Testis (tissue), 3 donors: ENCODE results near the gene DCHS2. TPM values are rescaled to one million over a fixed set of nuclear protein-coding genes. Genes with fewer than 3 reads are reported as not detected.

Experiments used
- DNase-seq: peaks from one replicate; pipeline ENCODE4 v3.0.0-alpha.2; 2019
- H3K27ac ChIP-seq, 2 donors: fragments of 200-600 bp; sonication (generic); one replicate each; pipeline ENCODE4 v1.5.1; 2019
- H3K27me3 ChIP-seq: fragments of 200-600 bp; sonication (generic); one replicate; pipeline ENCODE4 v1.5.1; 2019
- H3K36me3 ChIP-seq: fragments of 200-600 bp; sonication (generic); one replicate; pipeline ENCODE4 v1.5.1; 2017; ENCODE audit warnings: low read depth; ENCODE audit errors: missing control alignments
- H3K4me1 ChIP-seq: fragments of 200-600 bp; sonication (generic); one replicate; pipeline ENCODE4 v1.5.1; 2019
- H3K4me3 ChIP-seq, 2 donors: fragments of 200-600 bp; sonication (generic); one replicate each; pipeline ENCODE4 v1.5.1; 2017 to 2019
- H3K9me3 ChIP-seq: fragments of 200-600 bp; sonication (generic); one replicate; pipeline ENCODE4 v1.5.1; 2017
- CTCF ChIP-seq, 3 experiments: fragments of 450-650 bp in 2 of 3; fragments of 200-600 bp in 1 of 3; sonication (generic) in 1 of 3; IDR thresholded peaks; one replicate each; pipeline ENCODE4 v1.5.1; 2016 to 2019; ENCODE audit warnings: antibody characterized with exemption in 3 of 3, mild to moderate bottlenecking in 2 of 3, moderate library complexity in 1 of 3
- POLR2A ChIP-seq: fragments of 450-650 bp; IDR thresholded peaks from one replicate; pipeline ENCODE4 v1.6.1; 2017; ENCODE audit warnings: antibody characterized with exemption, mild to moderate bottlenecking, moderate library complexity
- WGBS, 2 donors: methylation state at CpG; one replicate each; pipeline ENCODE4 v1.1.5; 2018; 5-methylcytosine and 5-hydroxymethylcytosine counted together
- intact Hi-C: fragments of 100-400 bp; cut with DNase I; formaldehyde crosslinking; loops from one replicate; pipeline ENCODE4 v1.15.1; 2023; ENCODE audit warnings: low total_unique reads
- polyA plus RNA-seq: library from polyadenylated mRNA; stranded (reverse); fragments of 350-450 nt; fragmentation: Illumina TruSeq; extraction: RNeasy Lipid Tissue Mini Kit (QIAGEN cat#74804); gene quantifications from one replicate; pipeline ENCODE4 v1.2.3, GENCODE V29; 2014; ENCODE audit warnings: low read depth, low replicate concordance; ENCODE audit not compliant: insufficient read depth
- total RNA-seq, 2 donors: library from RNA; depleted of rRNA; stranded (reverse); fragments of >200 nt; gene quantifications; one replicate each; pipeline ENCODE4 v1.2.3, GENCODE V29; 2016

DCHS2 gene
- total and polyA plus RNA-seq, 3 donors from 2014 or later = 2.4 to 6.5 (median 4.7) TPM

DNA sequence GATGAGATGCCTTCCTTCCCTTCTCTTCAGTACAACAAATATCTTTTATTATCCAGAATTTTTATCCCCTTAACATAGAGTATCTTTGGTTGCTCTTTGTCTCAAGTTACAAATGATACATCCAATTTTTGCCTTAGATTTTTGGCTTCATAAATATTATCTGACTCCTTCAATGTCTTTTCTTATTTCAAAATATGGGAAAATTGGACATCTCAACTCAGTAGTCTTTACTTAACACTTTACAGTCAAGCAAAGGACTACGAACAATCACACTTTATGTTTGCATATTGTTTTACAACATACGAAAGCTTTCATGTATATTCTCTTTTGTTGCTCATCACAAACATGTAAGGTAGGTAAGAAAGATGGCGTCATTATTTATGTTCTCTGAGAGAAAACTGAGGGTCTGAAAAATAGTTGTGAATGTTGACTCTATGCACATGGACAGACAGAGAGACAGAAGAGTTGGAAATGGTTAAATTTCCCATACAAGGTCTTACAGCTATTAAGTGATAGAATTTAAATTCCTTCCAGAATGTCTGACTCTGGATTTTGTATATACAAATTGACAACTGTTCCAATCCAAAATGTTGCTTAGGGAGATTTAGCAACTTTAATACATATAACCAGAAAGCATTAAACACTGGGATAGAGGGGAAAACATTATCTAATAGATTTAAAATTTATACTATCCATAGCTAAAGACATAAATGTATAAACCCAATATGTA is 29.4 kb downstream of the DCHS2 start:
- no peak overlapping the region for H3K27ac ChIP-seq
- no peak for DNase-seq
- TF ChIP-seq POLR2A = no peak
- no peak for TF ChIP-seq CTCF (IDR thresholded peaks at IDR 0.05)
- no peak overlapping the region for H3K4me3 ChIP-seq
- intact Hi-C loops = no loop called here
- WGBS, 2 donors = 96 to 98% methylated on average over 3 of the region's 3 CpGs
- H3K27me3 ChIP-seq = no peaks in the 10 kb centered on the region
- H3K36me3 ChIP-seq = no peaks in the 10 kb centered on the region
- no peaks in the 10 kb centered on the region for H3K4me1 ChIP-seq
- H3K9me3 ChIP-seq = no peaks in the 10 kb centered on the region

DNA sequence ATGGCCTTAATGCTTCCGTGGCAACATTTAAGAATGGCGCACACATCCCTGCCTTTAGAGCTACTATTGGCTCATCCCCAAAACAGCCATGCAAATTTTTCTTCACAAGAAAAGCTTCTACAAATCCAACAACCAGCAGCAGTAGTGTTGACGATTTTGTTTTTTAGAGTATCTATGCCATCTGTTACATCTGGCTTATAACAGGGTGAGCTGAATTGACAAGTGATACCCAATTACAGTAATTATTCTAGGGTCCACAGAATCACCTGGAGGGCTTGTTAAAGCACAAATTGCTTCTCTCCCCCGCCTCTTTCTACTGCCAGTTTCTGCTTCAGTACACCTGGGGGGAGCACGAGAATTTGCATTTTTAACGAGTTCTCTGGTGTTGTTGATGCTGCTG is 34.1 kb downstream of the DCHS2 start:
- intact Hi-C loops = no loop called here
- 68 to 83% methylated on average over 6 of the region's 6 CpGs for WGBS, 2 donors
- H3K9me3 ChIP-seq = no peaks in the 10 kb centered on the region
- H3K4me3 ChIP-seq = no peak overlapping the region
- no peak for DNase-seq
- H3K36me3 ChIP-seq = no peaks in the 10 kb centered on the region
- no peak for TF ChIP-seq CTCF (IDR thresholded peaks at IDR 0.05)
- H3K4me1 ChIP-seq = no peaks in the 10 kb centered on the region
- no peak overlapping the region for H3K27ac ChIP-seq
- no peaks in the 10 kb centered on the region for H3K27me3 ChIP-seq

DNA sequence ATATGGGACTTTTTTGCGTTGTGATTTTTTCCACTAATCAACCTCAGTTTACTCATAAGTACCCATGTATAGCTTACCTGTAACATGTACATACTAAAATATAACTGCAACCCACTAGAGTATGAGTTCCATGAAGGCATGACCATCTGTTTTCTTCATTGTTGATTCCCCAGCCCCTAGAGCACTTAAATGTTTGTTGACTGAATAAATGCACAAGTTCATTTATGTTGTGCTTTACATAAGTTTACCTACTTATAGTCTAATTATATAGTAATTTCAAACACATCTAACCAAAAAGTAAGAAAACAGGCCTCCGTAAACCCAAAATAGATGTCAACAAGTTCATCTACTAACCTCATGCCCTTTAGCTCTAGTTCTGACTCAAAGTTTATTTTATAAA is 34.7 kb downstream of the DCHS2 start:
- intact Hi-C loops = no loop called here
- H3K36me3 ChIP-seq = no peaks in the 10 kb centered on the region
- 89 to 93% methylated on average over 2 of the region's 2 CpGs for WGBS, 2 donors
- no peak overlapping the region for H3K27ac ChIP-seq
- no peak for DNase-seq
- H3K27me3 ChIP-seq = no peaks in the 10 kb centered on the region
- no peak for TF ChIP-seq CTCF (IDR thresholded peaks at IDR 0.05)
- no peak for TF ChIP-seq POLR2A
- H3K4me1 ChIP-seq = no peaks in the 10 kb centered on the region
- no peaks in the 10 kb centered on the region for H3K9me3 ChIP-seq
- H3K4me3 ChIP-seq = no peak overlapping the region

DNA sequence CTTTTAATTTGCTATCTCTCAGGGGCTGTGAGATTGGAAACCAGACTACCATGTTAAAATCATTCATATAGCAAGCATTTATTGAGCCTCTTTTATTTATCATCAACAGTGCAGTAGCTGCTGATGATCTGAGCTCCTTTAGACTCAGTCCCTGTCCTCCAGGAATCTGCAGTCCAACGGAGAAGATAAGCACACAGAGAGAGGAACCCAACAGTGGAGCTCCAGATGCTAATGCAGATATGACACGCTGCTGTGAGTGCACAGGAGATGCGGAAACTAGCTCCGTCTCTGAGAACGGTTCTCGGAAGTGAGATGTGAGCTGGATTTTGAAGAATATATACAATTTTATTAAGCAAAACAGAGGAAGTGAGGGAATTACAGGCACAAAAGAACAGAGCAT is 35.4 kb downstream of the DCHS2 start:
- no peak overlapping the region for H3K4me3 ChIP-seq
- no peak overlapping the region for H3K27ac ChIP-seq
- intact Hi-C loops = no loop called here
- H3K36me3 ChIP-seq = no peaks in the 10 kb centered on the region
- TF ChIP-seq CTCF (IDR thresholded peaks at IDR 0.05) (no peak), POLR2A (no peak)
- H3K9me3 ChIP-seq = no peaks in the 10 kb centered on the region
- no peaks in the 10 kb centered on the region for H3K27me3 ChIP-seq
- DNase-seq = no peak
- H3K4me1 ChIP-seq = no peaks in the 10 kb centered on the region
- WGBS, 2 donors = 89 to 94% methylated on average over 6 of the region's 6 CpGs

GRCh38 chr4:154455111-154455510 is 36.5 kb downstream of the DCHS2 start:
- intact Hi-C loops = no loop called here
- Histone ChIP-seq H3K27me3 (no peaks in the 10 kb centered on the region), H3K9me3 (no peaks in the 10 kb centered on the region), H3K4me1 (no peaks in the 10 kb centered on the region), H3K36me3 (no peaks in the 10 kb centered on the region), H3K27ac (no peak overlapping the region), H3K4me3 (no peak overlapping the region)
- no peak for DNase-seq
- no peak for TF ChIP-seq POLR2A
- TF ChIP-seq CTCF (IDR thresholded peaks at IDR 0.05) = no peak
- 24 to 62% methylated on average over 1 of the region's 1 CpG for WGBS, 2 donors
